Karpas-422 (cell line): ENCODE data around the gene PGM5. TPM values are rescaled to one million over a fixed set of nuclear protein-coding genes. Genes with fewer than 3 reads are reported as not detected.

Source experiments
- DNase-seq: peaks from one replicate; pipeline ENCODE4 v3.0.0-alpha.2; 2015
- H2AFZ ChIP-seq: fragments of 200-600 bp; sonication (generic); 2 replicates; pipeline ENCODE4 v1.6.1; 2014; ENCODE audit warnings: antibody characterized with exemption, low read length, mixed read lengths
- H3K27ac ChIP-seq: fragments of 200-600 bp; sonication (generic); 2 replicates; pipeline ENCODE4 v1.5.1; 2014; ENCODE audit warnings: mild to moderate bottlenecking, low read length, moderate library complexity
- H3K27me3 ChIP-seq: fragments of 200-600 bp; sonication (generic); 2 replicates; pipeline ENCODE4 v1.6.1; 2014; ENCODE audit warnings: low read length, mixed read lengths
- H3K36me3 ChIP-seq: fragments of 200-600 bp; sonication (generic); 2 replicates; pipeline ENCODE4 v1.6.1; 2014; ENCODE audit warnings: low read length, mixed read lengths; ENCODE audit not compliant: insufficient read depth
- H3K4me1 ChIP-seq: fragments of 200-600 bp; sonication (generic); 2 replicates; pipeline ENCODE4 v1.6.1; 2014; ENCODE audit warnings: mild to moderate bottlenecking, low read length, mixed read lengths
- H3K4me2 ChIP-seq: fragments of 200-600 bp; sonication (generic); 2 replicates; pipeline ENCODE4 v1.6.1; 2014; ENCODE audit warnings: low read length, low read depth, mild to moderate bottlenecking; ENCODE audit not compliant: poor library complexity, severe bottlenecking
- H3K4me3 ChIP-seq: fragments of 200-600 bp; sonication (generic); 2 replicates; pipeline ENCODE4 v1.5.1; 2014; ENCODE audit warnings: mild to moderate bottlenecking, antibody characterized with exemption, low read length, mixed read lengths
- H3K79me2 ChIP-seq: fragments of 200-600 bp; sonication (generic); 2 replicates; pipeline ENCODE4 v1.6.1; 2014; ENCODE audit warnings: mild to moderate bottlenecking, low read length, mixed read lengths
- H3K9ac ChIP-seq: fragments of 200-600 bp; sonication (generic); 2 replicates; pipeline ENCODE4 v1.6.0; 2014; ENCODE audit warnings: low read length
- H3K9me2 ChIP-seq: fragments of 200-600 bp; sonication (generic), shearing (Covaris generic); replicated peaks from 2 replicates; pipeline ENCODE4 v1.6.0; 2014; ENCODE audit warnings: mild to moderate bottlenecking, low read length, moderate library complexity; ENCODE audit not compliant: insufficient read depth
- H3K9me3 ChIP-seq: fragments of 300-700, 200-600 bp; sonication (generic); 2 replicates; pipeline ENCODE4 v1.6.1; 2014; ENCODE audit warnings: low read length, mixed read lengths
- H4K20me1 ChIP-seq: fragments of 200-600 bp; sonication (generic); 2 replicates; pipeline ENCODE4 v1.6.1; 2014; ENCODE audit warnings: mild to moderate bottlenecking, antibody characterized with exemption, low read length, low read depth; ENCODE audit not compliant: insufficient read depth
- total RNA-seq: library from RNA; depleted of rRNA; stranded (reverse); fragments of >200 nt; shearing (Covaris generic); gene quantifications from 2 replicates; pipeline ENCODE4 v1.2.3, GENCODE V29; 2014; ENCODE audit warnings: low replicate concordance

The PGM5 gene
- total RNA-seq, 1 experiment from 2014 or later, result 0.11 TPM

- Histone ChIP-seq H3K79me2 (no peaks in the 10 kb centered on the region), H3K4me2 (no peak overlapping the region), H3K9ac (no peak overlapping the region), H3K9me3 (no peaks in the 10 kb centered on the region), H3K27ac (no peak overlapping the region), H2AFZ (no peak overlapping the region), H3K9me2 (no peaks in the 10 kb centered on the region), H3K36me3 (no peaks in the 10 kb centered on the region), H4K20me1 (no peaks in the 10 kb centered on the region), H3K4me3 (no peak overlapping the region), H3K4me1 (no peaks in the 10 kb centered on the region), H3K27me3 (no peaks in the 10 kb centered on the region)
- no peak for DNase-seq
Observed at GRCh38 chr9:68480807-68481206, 124.4 kb downstream of the PGM5 start.

DNA sequence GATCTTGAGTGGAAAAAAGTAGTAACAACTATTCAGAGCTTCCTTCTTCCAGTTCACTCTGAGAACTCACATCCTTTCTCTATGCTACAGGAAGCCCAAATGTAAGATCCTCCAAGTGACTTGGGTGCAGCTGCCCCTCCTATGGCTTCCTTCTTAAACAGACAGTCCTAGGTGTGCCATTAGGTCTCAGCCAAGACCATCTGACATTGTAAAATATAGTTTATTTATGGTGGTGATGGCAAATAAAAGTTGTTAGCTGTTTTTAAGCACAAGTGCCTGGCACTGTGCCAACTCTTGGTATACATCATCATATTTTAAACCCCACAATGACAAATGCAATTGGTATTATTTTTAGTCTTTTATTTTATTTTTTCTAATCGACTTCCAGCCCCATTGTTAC lies 126.1 kb downstream of the PGM5 start:
- no peak overlapping the region for H3K27ac ChIP-seq
- no peaks in the 10 kb centered on the region for H3K9me2 ChIP-seq
- no peak overlapping the region for H3K4me2 ChIP-seq
- H4K20me1 ChIP-seq, result no peaks in the 10 kb centered on the region
- no peak overlapping the region for H3K4me3 ChIP-seq
- no peaks in the 10 kb centered on the region for H3K27me3 ChIP-seq
- no peak overlapping the region for H3K9ac ChIP-seq
- no peaks in the 10 kb centered on the region for H3K4me1 ChIP-seq
- no peaks in the 10 kb centered on the region for H3K79me2 ChIP-seq
- H3K36me3 ChIP-seq, result no peaks in the 10 kb centered on the region
- DNase-seq, result no peak
- no peak overlapping the region for H2AFZ ChIP-seq
- no peaks in the 10 kb centered on the region for H3K9me3 ChIP-seq

GRCh38 chr9:68488126-68488525 lies 131.7 kb downstream of the PGM5 start:
- H3K4me1 ChIP-seq, result no peaks in the 10 kb centered on the region
- no peak overlapping the region for H2AFZ ChIP-seq
- H3K9me3 ChIP-seq, result no peaks in the 10 kb centered on the region
- DNase-seq, result no peak
- no peak overlapping the region for H3K27ac ChIP-seq
- no peak overlapping the region for H3K9ac ChIP-seq
- H4K20me1 ChIP-seq, result no peaks in the 10 kb centered on the region
- no peaks in the 10 kb centered on the region for H3K36me3 ChIP-seq
- no peaks in the 10 kb centered on the region for H3K79me2 ChIP-seq
- H3K27me3 ChIP-seq, result no peaks in the 10 kb centered on the region
- H3K4me3 ChIP-seq, result no peak overlapping the region
- H3K4me2 ChIP-seq, result no peak overlapping the region
- H3K9me2 ChIP-seq, result no peaks in the 10 kb centered on the region

DNA sequence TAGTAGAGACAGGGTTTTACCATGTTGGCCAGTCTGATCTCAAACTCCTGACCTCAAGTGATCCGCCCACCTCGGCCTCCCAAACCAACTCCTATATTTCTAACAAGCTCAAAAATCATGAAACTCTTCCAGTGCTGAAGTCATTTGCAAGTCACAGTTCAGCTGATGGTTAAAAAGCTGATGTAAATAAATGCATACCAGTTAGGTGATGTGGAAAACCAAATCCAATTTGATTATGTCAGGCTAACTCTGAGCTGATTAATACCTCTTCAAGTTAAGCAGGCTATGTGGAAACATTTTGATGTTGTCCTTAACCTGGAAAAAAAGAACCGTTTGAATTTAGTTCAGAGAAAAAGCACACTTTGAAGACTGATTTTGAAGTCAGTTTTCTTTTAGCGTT lies 133.2 kb downstream of the PGM5 start:
- Histone ChIP-seq H3K4me1 (no peaks in the 10 kb centered on the region), H4K20me1 (no peaks in the 10 kb centered on the region), H3K9me2 (no peaks in the 10 kb centered on the region)

GRCh38 chr9:68492806-68493205 lies 136.4 kb downstream of the PGM5 start:
- H2AFZ ChIP-seq, result no peak overlapping the region

More for the DNA sequence above, 133.2 kb downstream of the PGM5 start:
- Histone ChIP-seq H2AFZ (no peak overlapping the region), H3K9ac (no peak overlapping the region), H3K4me2 (no peak overlapping the region), H3K9me3 (no peaks in the 10 kb centered on the region), H3K27ac (no peak overlapping the region), H3K4me3 (no peak overlapping the region), H3K36me3 (no peaks in the 10 kb centered on the region), H3K27me3 (no peaks in the 10 kb centered on the region), H3K79me2 (no peaks in the 10 kb centered on the region)
- no peak for DNase-seq

GRCh38 chr9:68493541-68493940 lies 137.1 kb downstream of the PGM5 start:
- Histone ChIP-seq H2AFZ (no peak overlapping the region), H4K20me1 (no peaks in the 10 kb centered on the region), H3K4me3 (no peak overlapping the region), H3K27ac (no peak overlapping the region), H3K9me2 (no peaks in the 10 kb centered on the region), H3K27me3 (no peaks in the 10 kb centered on the region), H3K4me2 (no peak overlapping the region), H3K9ac (no peak overlapping the region), H3K4me1 (no peaks in the 10 kb centered on the region), H3K9me3 (no peaks in the 10 kb centered on the region), H3K79me2 (no peaks in the 10 kb centered on the region), H3K36me3 (no peaks in the 10 kb centered on the region)
- no peak for DNase-seq

More at GRCh38 chr9:68492806-68493205, 136.4 kb downstream of the PGM5 start:
- H3K4me1 ChIP-seq, result no peaks in the 10 kb centered on the region
- H3K9ac ChIP-seq, result no peak overlapping the region
- H3K4me3 ChIP-seq, result no peak overlapping the region
- H4K20me1 ChIP-seq, result no peaks in the 10 kb centered on the region
- H3K79me2 ChIP-seq, result no peaks in the 10 kb centered on the region
- H3K27me3 ChIP-seq, result no peaks in the 10 kb centered on the region
- no peaks in the 10 kb centered on the region for H3K36me3 ChIP-seq
- no peak overlapping the region for H3K4me2 ChIP-seq
- no peak for DNase-seq
- no peaks in the 10 kb centered on the region for H3K9me3 ChIP-seq
- H3K9me2 ChIP-seq, result no peaks in the 10 kb centered on the region
- H3K27ac ChIP-seq, result no peak overlapping the region

DNA sequence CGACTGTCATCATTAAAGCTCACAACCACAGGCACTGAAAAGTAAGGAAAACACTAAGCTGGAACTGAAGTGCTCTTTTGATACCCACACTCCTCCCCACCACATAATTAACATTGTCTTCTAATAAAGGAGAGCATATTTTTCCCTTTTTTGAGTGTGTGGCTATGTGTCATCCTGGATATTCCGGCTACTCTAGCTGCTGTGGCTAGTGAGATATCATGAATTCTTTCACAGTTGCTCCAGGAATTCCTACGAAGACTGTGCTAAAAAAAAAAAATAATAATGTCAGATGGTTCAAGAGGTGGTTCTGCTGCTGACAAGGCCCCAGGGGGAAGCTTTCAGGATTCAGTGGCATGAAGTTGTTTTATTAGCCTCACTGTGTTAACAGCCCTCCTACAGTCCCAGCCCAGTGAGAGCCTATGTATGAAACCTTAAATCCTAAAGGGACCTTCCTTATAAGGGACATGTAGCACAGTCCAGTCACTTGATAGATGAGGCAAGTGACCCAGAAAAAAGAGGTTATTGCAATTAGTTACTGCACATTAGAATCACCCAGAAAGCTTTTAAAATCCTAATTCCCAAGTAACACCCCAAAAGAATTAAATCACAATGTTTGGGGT lies 137.7 kb downstream of the PGM5 start:
- Histone ChIP-seq H3K27ac (no peak overlapping the region), H3K4me1 (no peaks in the 10 kb centered on the region)
- no peak for DNase-seq

GRCh38 chr9:68495247-68495646 lies 138.8 kb downstream of the PGM5 start:
- Histone ChIP-seq H3K36me3 (no peaks in the 10 kb centered on the region), H2AFZ (no peak overlapping the region), H3K27ac (no peak overlapping the region), H3K4me1 (no peaks in the 10 kb centered on the region), H3K27me3 (no peaks in the 10 kb centered on the region), H3K79me2 (no peaks in the 10 kb centered on the region), H3K4me3 (no peak overlapping the region), H3K9ac (no peak overlapping the region), H3K9me2 (no peaks in the 10 kb centered on the region), H3K4me2 (no peak overlapping the region), H4K20me1 (no peaks in the 10 kb centered on the region), H3K9me3 (no peaks in the 10 kb centered on the region)
- no peak for DNase-seq

More for the DNA sequence above, 137.7 kb downstream of the PGM5 start:
- Histone ChIP-seq H3K4me3 (no peak overlapping the region), H4K20me1 (no peaks in the 10 kb centered on the region), H2AFZ (no peak overlapping the region), H3K27me3 (no peaks in the 10 kb centered on the region), H3K4me2 (no peak overlapping the region), H3K9me3 (no peaks in the 10 kb centered on the region), H3K79me2 (no peaks in the 10 kb centered on the region), H3K36me3 (no peaks in the 10 kb centered on the region), H3K9ac (no peak overlapping the region), H3K9me2 (no peaks in the 10 kb centered on the region)
